Measurements from ENCODE around the gene ACKR4. TPM values are rescaled to one million over a fixed set of nuclear protein-coding genes. Genes with fewer than 3 reads are reported as not detected.

The ACKR4 gene
- total RNA-seq, 1 experiment from 2014 or later, result not detected

GRCh38 chr3:132624790-132625189 lies 27.7 kb downstream of the ACKR4 start:
- Histone ChIP-seq H3K79me2 (ENCODE audit: low read depth) (no peaks in the 10 kb centered on the region), H3K9me3 (ENCODE audit: insufficient read depth, low read depth) (no peaks in the 10 kb centered on the region; the same call in 1 of the 2 replicates), H3K36me3 (ENCODE audit: low read depth) (peaks cover 11% of the 10 kb centered on the region; the same call in 1 of the 2 replicates), H3K4me2 (no peak overlapping the region), H2AFZ (no peak overlapping the region), H4K20me1 (ENCODE audit: insufficient read depth) (no peaks in the 10 kb centered on the region), H3K27me3 (ENCODE audit: insufficient read depth, low read depth) (no peaks in the 10 kb centered on the region), H3K9me2 (ENCODE audit: insufficient read depth) (no peaks in the 10 kb centered on the region), H3K4me1 (replicated peaks; ENCODE audit: insufficient read depth) (0 out of 2 replicates have a peak, but pooled peaks cover 5% of the 10 kb centered on the region), H3F3A (ENCODE audit: insufficient read depth, low read depth) (no peaks in the 10 kb centered on the region), H3K27ac (no peak overlapping the region), H3K4me3 (no peak overlapping the region)
- ChIA-PET POLR2A (ENCODE audit: unreplicated experiment) (no interaction called here), CTCF (interaction anchor here (0.6 kb wide), 1 partner anchor 82 kb away, joined by 3 read pairs; no protein-coding TSS in a partner anchor)
- TF ChIP-seq EZH2 (IDR thresholded peaks at IDR 0.05; ENCODE audit: low read depth) (no peak), CTCF (conservative IDR thresholded peaks at IDR 0.05) (no peak)
- no TSS peak for BruUV-seq (replicated peaks)
- intact Hi-C loops (cut with micrococcal nuclease; ENCODE audit: unreplicated experiment), result no loop called here
- no peak for DNase-seq

GRCh38 chr3:132625613-132626012 lies 28.5 kb downstream of the ACKR4 start:
- BruUV-seq (replicated peaks), result no TSS peak
- Histone ChIP-seq H3K4me1 (replicated peaks; ENCODE audit: insufficient read depth) (peaks cover 12% of the 10 kb centered on the region; the same call in 1 of the 2 replicates), H3K4me3 (no peak overlapping the region), H3F3A (ENCODE audit: insufficient read depth, low read depth) (0 out of 2 replicates have a peak, but pooled peaks cover 4% of the 10 kb centered on the region), H2AFZ (no peak overlapping the region), H3K9me3 (ENCODE audit: insufficient read depth, low read depth) (no peaks in the 10 kb centered on the region; the same call in 1 of the 2 replicates), H3K36me3 (ENCODE audit: low read depth) (peaks cover 11% of the 10 kb centered on the region; the same call in 1 of the 2 replicates), H3K9me2 (ENCODE audit: insufficient read depth) (no peaks in the 10 kb centered on the region), H3K27ac (no peak overlapping the region), H3K27me3 (ENCODE audit: insufficient read depth, low read depth) (no peaks in the 10 kb centered on the region), H3K4me2 (no peak overlapping the region), H4K20me1 (ENCODE audit: insufficient read depth) (no peaks in the 10 kb centered on the region), H3K79me2 (ENCODE audit: low read depth) (no peaks in the 10 kb centered on the region)
- DNase-seq, result no peak
- intact Hi-C loops (cut with micrococcal nuclease; ENCODE audit: unreplicated experiment), result loop anchor here (1.0 kb wide), 1 partner anchor 50 kb away; no protein-coding TSS in a partner anchor
- POLR2A ChIA-PET (ENCODE audit: unreplicated experiment), result no interaction called here
- TF ChIP-seq EZH2 (IDR thresholded peaks at IDR 0.05; ENCODE audit: low read depth), result no peak
- no peak for TF ChIP-seq CTCF (conservative IDR thresholded peaks at IDR 0.05)
- CTCF ChIA-PET, result no interaction called here

- POLR2A ChIA-PET (ENCODE audit: unreplicated experiment), result no interaction called here
- H3F3A ChIP-seq (ENCODE audit: insufficient read depth, low read depth), result 0 out of 2 replicates have a peak, but pooled peaks cover 4% of the 10 kb centered on the region
- H3K4me1 ChIP-seq (replicated peaks; ENCODE audit: insufficient read depth), result peaks cover 12% of the 10 kb centered on the region; the same call in 1 of the 2 replicates
- H2AFZ ChIP-seq, result no peak overlapping the region
- H3K27ac ChIP-seq, result no peak overlapping the region
- intact Hi-C loops (cut with micrococcal nuclease; ENCODE audit: unreplicated experiment), result loop anchor here (1.0 kb wide), 1 partner anchor 48 kb away; no protein-coding TSS in a partner anchor
- TF ChIP-seq CTCF (conservative IDR thresholded peaks at IDR 0.05) (no peak), EZH2 (IDR thresholded peaks at IDR 0.05; ENCODE audit: low read depth) (no peak)
- no peaks in the 10 kb centered on the region for H4K20me1 ChIP-seq (ENCODE audit: insufficient read depth)
- no peak overlapping the region for H3K4me3 ChIP-seq
- CTCF ChIA-PET, result no interaction called here
- no peaks in the 10 kb centered on the region; the same call in 1 of the 2 replicates for H3K9me3 ChIP-seq (ENCODE audit: insufficient read depth, low read depth)
- H3K9me2 ChIP-seq (ENCODE audit: insufficient read depth), result no peaks in the 10 kb centered on the region
- H3K79me2 ChIP-seq (ENCODE audit: low read depth), result no peaks in the 10 kb centered on the region
- DNase-seq, result no peak
- BruUV-seq (replicated peaks), result no TSS peak
- H3K4me2 ChIP-seq, result no peak overlapping the region
- H3K27me3 ChIP-seq (ENCODE audit: insufficient read depth, low read depth), result no peaks in the 10 kb centered on the region
- peaks cover 14% of the 10 kb centered on the region; the same call in 1 of the 2 replicates for H3K36me3 ChIP-seq (ENCODE audit: low read depth)
These were observed 29.9 kb downstream of the ACKR4 start for GRCh38 chr3:132626955-132627354.

All from PC-9 (cell line).